MV-4-11 (cell line): ENCODE data around the gene VAV2.

ENCODE experiments used
- DNase-seq: peaks from one replicate; lab custom pipeline; 2025; lab: John Stamatoyannopoulos, UW

VAV2 gene

GRCh38 chr9:133835262-133835901, 156.7 kb downstream of the VAV2 start:
- DNase-seq: no peak

GRCh38 chr9:133834080-133834976, 157.8 kb downstream of the VAV2 start:
- no peak for DNase-seq

GRCh38 chr9:133833388-133834025, 158.6 kb downstream of the VAV2 start:
- no peak for DNase-seq

GRCh38 chr9:133832877-133833276, 159.2 kb downstream of the VAV2 start:
- DNase-seq: no peak

- no peak for DNase-seq
Observed at GRCh38 chr9:133830711-133831110, 161.4 kb downstream of the VAV2 start.

GRCh38 chr9:133830310-133830709, 161.8 kb downstream of the VAV2 start:
- no peak for DNase-seq

GRCh38 chr9:133828338-133828997, 163.7 kb downstream of the VAV2 start:
- no peak for DNase-seq

- DNase-seq: no peak
Observed at GRCh38 chr9:133826289-133827085, 165.6 kb downstream of the VAV2 start.

- DNase-seq: no peak
Observed at GRCh38 chr9:133825555-133826218, 166.4 kb downstream of the VAV2 start.

GRCh38 chr9:133824802-133825186, 167.3 kb downstream of the VAV2 start:
- no peak for DNase-seq

GRCh38 chr9:133824106-133824801, 167.9 kb downstream of the VAV2 start:
- DNase-seq: no peak

- no peak for DNase-seq
Observed at GRCh38 chr9:133823189-133824105, 168.7 kb downstream of the VAV2 start.

GRCh38 chr9:133822430-133823065, 169.6 kb downstream of the VAV2 start:
- no peak for DNase-seq

GRCh38 chr9:133821601-133822429, 170.3 kb downstream of the VAV2 start:
- DNase-seq: no peak

- DNase-seq: no peak
Observed at GRCh38 chr9:133819923-133820322, 172.2 kb downstream of the VAV2 start.

GRCh38 chr9:133818444-133818843, 173.7 kb downstream of the VAV2 start:
- DNase-seq: peak; percentile 67

GRCh38 chr9:133815781-133816180, 176.3 kb downstream of the VAV2 start:
- DNase-seq: no peak
